Measurements from ENCODE around the gene DDN.

Gene DDN

DNA sequence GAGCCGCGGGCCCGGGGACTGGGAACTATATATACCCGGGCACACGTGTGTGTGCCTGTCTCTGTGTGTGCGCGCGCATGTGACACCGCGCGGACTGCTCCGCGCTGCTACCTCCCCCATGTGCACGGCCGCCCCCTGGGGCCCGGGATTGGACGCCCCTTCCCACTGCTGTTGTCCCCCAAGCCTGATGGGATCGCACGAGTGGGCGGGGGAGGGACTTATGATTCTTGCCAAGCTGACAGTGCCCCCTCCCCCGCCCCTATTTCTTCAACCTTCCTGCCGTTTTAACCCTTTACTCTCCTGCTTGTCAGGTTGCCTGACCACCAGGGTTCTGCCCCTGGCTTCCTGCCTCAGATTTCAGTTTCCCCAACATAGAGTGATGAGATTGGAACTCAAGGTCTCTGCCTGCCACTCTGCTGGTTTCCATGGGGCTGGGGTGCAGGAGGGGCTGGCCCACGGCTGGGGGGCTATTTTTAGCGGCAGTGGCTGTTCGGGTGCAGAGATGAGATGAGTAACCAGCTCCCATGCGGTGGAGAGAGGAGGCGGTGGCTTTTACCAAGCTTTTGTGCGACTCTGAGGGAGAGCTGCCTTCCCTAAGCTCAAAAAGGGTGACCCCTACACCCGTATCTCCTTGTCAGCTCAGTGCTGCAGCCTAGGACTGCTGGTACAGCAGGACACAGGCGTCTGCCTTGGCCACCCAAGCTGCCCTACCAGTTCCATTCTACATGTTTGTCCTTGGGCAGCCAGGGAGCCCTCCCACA lies at the start of gene DDN:
Gene DDN (minus strand): TSS at position 5 of the 761 bp plus-strand sequence. CDS start 88 bp downstream, outside the sequence.
- TF ChIP-seq GATA2 (IDR thresholded peaks at IDR 0.05; ENCODE audit: low read depth, low read length) (no peak), GATA3 (IDR thresholded peaks at IDR 0.05; ENCODE audit: low read depth, low read length) (no peak)

DNA sequence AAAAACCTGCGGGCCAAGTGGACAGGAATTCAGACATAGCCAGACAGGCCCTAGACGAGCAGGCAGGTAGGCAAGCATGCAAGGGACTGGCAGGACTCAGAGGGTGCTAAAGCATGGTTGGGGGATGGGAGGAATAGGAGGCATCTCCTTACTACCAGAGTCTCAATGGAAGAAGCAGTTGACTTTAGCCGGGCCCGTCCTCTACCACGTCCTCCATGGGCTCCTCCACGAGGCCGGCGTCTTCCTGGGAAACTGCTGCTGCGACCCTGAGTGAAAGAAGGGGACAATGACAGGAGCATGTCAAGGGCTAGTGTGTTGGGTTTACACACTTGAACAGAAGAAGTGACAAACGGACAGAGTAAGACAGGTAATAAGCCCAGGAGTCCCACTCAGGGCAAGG lies 49.8 kb upstream of the DDN start:
- no peak for TF ChIP-seq GATA2 (IDR thresholded peaks at IDR 0.05; ENCODE audit: low read depth, low read length)
- no peak for TF ChIP-seq GATA3 (IDR thresholded peaks at IDR 0.05; ENCODE audit: low read depth, low read length)

DNA sequence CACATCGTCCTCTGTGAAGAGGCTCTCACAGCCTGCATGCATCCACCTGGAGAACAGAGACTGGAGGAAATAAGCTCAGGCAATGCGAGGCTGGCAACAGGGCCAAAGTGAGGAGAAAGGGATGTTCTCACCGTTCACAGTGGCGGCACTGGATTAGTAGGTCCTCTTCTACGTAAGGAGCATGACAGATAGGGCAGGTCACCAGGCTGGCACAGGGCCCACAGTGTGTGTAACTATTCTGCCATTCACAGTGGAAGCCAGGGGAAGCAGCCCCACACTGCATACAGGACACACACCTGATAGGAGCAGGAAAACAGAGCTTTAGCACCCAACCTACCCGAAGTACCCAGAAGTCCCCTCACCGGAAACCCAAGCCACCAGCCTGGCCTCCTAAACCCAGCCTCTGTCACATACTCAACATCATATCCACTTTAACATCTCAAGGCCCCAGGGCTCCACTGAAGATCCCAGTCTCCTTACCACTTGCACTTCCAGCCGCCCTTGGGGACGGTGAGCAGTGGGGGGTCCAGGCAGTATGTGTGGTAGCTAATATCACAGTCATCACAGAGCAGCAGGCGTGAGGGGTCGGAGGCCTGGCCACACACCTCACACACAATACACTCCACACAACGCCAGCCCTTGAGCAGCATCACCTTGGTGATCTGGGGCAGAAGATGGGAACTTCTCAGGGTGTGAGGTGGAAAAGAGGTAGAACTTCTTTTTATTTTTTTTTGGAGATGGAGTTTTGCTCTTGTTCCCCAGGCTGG lies 47.1 kb upstream of the DDN start:
- no peak for TF ChIP-seq GATA2 (IDR thresholded peaks at IDR 0.05; ENCODE audit: low read depth, low read length)
- no peak for TF ChIP-seq GATA3 (IDR thresholded peaks at IDR 0.05; ENCODE audit: low read depth, low read length)

DNA sequence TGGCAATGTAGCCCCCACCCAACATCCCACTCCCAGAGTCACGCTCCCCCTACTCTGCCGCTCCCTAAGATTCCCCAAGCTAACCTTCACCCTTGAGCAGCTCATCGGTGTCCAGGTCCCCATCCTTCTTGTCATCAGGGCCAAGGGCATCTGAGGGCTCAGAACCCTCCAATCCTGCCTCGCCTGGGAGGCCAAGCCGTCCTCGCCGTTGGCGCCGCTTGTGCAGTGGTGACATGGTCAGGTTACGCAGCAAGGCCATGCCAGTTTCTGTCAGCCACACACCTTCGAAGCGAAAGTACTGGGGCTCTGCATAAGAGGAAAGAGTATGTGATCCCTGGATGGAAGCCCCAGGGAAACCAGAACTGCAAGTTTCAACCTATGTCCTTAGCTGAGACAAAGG lies 45.5 kb upstream of the DDN start:
- TF ChIP-seq GATA3 (IDR thresholded peaks at IDR 0.05; ENCODE audit: low read depth, low read length) (no peak), GATA2 (IDR thresholded peaks at IDR 0.05; ENCODE audit: low read depth, low read length) (no peak)

DNA sequence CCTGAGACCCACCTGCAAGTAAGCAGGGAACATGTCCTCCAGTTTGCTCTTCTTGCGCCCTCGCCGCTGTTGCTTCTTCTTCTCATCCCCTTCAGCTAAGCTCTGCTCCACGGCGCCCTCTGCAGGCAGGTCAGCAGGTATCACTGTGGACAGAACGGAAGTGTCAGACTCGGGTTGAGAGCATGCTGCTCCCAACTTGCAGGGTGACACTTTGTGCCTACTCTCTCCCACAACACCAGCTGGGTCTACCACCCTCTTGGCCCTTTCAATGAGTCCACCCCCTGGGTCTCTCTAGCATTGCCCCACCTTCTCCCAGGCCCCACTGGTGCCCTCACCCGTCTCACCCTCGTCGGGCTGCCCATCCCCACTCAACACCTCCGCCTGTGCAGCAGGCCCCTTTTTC lies 44.7 kb upstream of the DDN start:
- TF ChIP-seq GATA3 (IDR thresholded peaks at IDR 0.05; ENCODE audit: low read depth, low read length), result no peak
- no peak for TF ChIP-seq GATA2 (IDR thresholded peaks at IDR 0.05; ENCODE audit: low read depth, low read length)

DNA sequence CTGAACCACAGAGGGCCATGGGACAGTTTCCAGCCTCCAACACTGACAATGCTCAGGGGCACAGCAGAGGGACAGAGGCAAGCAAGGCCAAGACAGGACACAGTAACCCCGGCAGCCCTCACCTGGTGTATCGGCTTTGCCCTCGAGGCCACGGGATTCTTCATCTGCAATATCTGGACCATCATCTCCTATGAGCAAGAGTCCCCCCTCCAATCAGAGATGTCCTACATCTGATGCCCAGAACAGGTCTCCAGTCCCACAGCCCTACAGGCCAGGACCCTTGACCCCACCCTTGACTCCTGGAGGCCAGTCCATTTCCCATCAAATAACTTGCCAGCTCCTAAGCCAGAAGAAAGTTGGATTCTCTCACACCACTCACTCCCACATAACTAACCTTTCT lies 44.1 kb upstream of the DDN start:
- no peak for TF ChIP-seq GATA2 (IDR thresholded peaks at IDR 0.05; ENCODE audit: low read depth, low read length)
- no peak for TF ChIP-seq GATA3 (IDR thresholded peaks at IDR 0.05; ENCODE audit: low read depth, low read length)

DNA sequence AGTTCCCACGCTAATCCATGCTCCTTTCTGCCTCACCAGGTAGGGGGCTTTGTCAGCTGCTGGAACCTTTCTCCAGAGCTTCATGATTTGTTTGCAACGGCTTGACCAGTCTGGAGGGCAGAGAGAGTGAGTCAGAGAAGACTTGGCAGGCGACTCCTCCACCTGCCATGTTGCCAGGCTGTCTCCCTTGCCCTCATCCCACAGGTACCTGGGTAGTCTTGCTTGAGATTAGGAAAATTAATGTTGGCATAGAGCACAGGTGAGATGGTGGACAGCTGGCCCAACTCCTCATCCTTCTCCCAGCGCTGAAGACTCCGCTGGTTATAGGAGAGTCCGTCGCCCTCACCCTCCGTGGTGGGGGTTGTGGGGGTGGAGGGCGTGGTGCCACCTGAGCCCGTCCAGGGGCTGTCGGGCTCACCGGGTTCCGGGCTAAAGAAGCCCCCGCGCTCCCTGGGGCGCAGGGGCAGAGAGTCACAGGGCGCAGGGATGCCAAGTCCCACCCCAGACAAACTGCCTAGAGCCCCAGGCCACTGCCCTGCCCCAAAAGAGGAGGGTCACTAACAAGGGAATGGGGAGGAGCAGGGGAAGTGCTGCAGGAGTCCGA lies 42.8 kb upstream of the DDN start:
- TF ChIP-seq GATA2 (IDR thresholded peaks at IDR 0.05; ENCODE audit: low read depth, low read length), result no peak
- TF ChIP-seq GATA3 (IDR thresholded peaks at IDR 0.05; ENCODE audit: low read depth, low read length), result no peak

- TF ChIP-seq GATA2 (IDR thresholded peaks at IDR 0.05; ENCODE audit: low read depth, low read length) (no peak), GATA3 (IDR thresholded peaks at IDR 0.05; ENCODE audit: low read depth, low read length) (no peak)
These were observed 42.1 kb upstream of the DDN start for GRCh38 chr12:49041036-49041880.

DNA sequence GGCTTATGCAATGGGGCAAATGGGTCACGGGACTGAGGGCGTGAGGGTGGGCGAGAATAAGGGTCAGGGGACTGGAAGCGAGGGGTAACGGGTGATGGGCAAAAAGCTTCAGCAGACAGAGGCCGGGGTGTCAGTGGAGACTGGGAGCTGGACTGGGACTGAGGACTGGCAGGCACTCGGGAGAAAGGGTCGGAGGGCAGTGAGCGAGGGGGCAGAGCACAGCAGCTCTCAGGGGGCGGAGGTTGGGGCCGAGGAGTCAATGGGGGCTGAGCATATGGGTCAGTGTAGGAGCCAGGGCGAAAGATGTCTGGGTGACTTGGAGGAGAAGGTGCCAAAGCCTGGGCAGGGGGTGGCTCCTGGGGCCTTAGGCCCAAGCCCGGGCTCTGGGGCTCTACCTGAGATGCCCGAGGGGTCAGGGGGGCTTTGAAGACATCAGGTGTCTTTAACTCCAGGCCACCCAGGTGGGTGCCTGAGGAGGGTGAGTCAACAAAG lies 41.2 kb upstream of the DDN start:
- no peak for TF ChIP-seq GATA2 (IDR thresholded peaks at IDR 0.05; ENCODE audit: low read depth, low read length)

- TF ChIP-seq GATA3 (IDR thresholded peaks at IDR 0.05; ENCODE audit: low read depth, low read length) (no peak), GATA2 (IDR thresholded peaks at IDR 0.05; ENCODE audit: low read depth, low read length) (no peak)
These were observed 40.5 kb upstream of the DDN start for GRCh38 chr12:49039421-49040363.

- TF ChIP-seq GATA2 (IDR thresholded peaks at IDR 0.05; ENCODE audit: low read depth, low read length), result no peak
- no peak for TF ChIP-seq GATA3 (IDR thresholded peaks at IDR 0.05; ENCODE audit: low read depth, low read length)
These were observed 39.2 kb upstream of the DDN start for GRCh38 chr12:49038291-49038955.

DNA sequence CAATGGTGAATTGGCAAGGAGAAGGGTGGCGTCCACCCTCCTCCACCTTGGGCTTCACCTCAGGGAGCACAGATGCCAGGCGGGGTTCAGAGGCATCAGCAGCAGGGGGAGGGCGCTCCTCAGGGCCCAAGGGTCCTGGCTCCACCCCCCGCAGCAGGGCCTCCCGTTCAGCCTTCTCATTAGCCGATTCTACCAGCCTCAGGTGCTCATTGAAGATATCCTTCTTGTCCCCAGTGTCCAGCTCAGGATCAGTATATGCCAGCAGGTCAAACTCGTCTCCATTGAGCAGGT lies 38.7 kb upstream of the DDN start:
- no peak for TF ChIP-seq GATA2 (IDR thresholded peaks at IDR 0.05; ENCODE audit: low read depth, low read length)
- no peak for TF ChIP-seq GATA3 (IDR thresholded peaks at IDR 0.05; ENCODE audit: low read depth, low read length)

Measured in SH-SY5Y (cell line).